Fibroblast of skin of scalp (primary cell): Measurements from ENCODE around the gene FHL5. TPM values are rescaled to one million over a fixed set of nuclear protein-coding genes. Genes with fewer than 3 reads are reported as not detected.
A peak's percentile ranks its signal among the peaks of the same experiment; 100 is the strongest.
"Not testable (repeated sequence)": the region's sequence is repeated elsewhere in the genome, so short reads cannot be mapped to it uniquely, and the experiment has no call there.

Source experiments
- DNase-seq: peaks from one replicate; pipeline ENCODE4 v3.0.0-alpha.2; 2013
- polyA plus RNA-seq, 2 experiments: library from polyadenylated mRNA; unstranded; fragments of 120-200 nt; gene quantifications; one replicate each; pipeline ENCODE4 v1.2.1, GENCODE V29; 2013; ENCODE audit not compliant: insufficient read length in 2 of 2

Gene FHL5
- not detected for polyA plus RNA-seq (2013, experiment 1 of 2; ENCODE audit: insufficient read length)
- not detected for polyA plus RNA-seq (2013, experiment 2 of 2; ENCODE audit: insufficient read length)

GRCh38 chr6:96562886-96563285 lies at the start of gene FHL5:
Gene FHL5, plus strand, starts transcription at chr6:96563128. Its CDS starts 40,486 bp downstream, at chr6:96603614.
- DNase-seq: no peak

- DNase-seq: peak; percentile 12
These were observed 42.5 kb upstream of the FHL5 start for GRCh38 chr6:96520171-96521115.

GRCh38 chr6:96521306-96521643 lies 41.7 kb upstream of the FHL5 start:
- DNase-seq: no peak

- DNase-seq: peak; percentile 94
These were observed 41.1 kb upstream of the FHL5 start, which contains the start of gene UFL1 for GRCh38 chr6:96521644-96522464. Gene UFL1, plus strand, starts transcription at chr6:96521806. Its CDS starts 68 bp downstream, at chr6:96521874.

- DNase-seq: peak; percentile 1
These were observed 40.4 kb upstream of the FHL5 start for GRCh38 chr6:96522465-96523009.

GRCh38 chr6:96528193-96528592 lies 34.7 kb upstream of the FHL5 start:
- no peak for DNase-seq

GRCh38 chr6:96532399-96532798 lies 30.5 kb upstream of the FHL5 start:
- no peak for DNase-seq

- DNase-seq: no peak
These were observed 25.2 kb upstream of the FHL5 start for GRCh38 chr6:96537726-96538125.

GRCh38 chr6:96542702-96543101 lies 20.2 kb upstream of the FHL5 start:
- DNase-seq: peak; percentile 19

GRCh38 chr6:96545882-96546281 lies 17.0 kb upstream of the FHL5 start:
- DNase-seq: no peak

GRCh38 chr6:96547654-96548053 lies 15.3 kb upstream of the FHL5 start:
- DNase-seq: no peak

- no peak for DNase-seq
These were observed 8.4 kb upstream of the FHL5 start for GRCh38 chr6:96554558-96554957.

- not testable (repeated sequence) for DNase-seq
These were observed 3.2 kb upstream of the FHL5 start for GRCh38 chr6:96559740-96560139.

GRCh38 chr6:96563853-96564252 lies 925 bp downstream of the FHL5 start:
- no peak for DNase-seq

- DNase-seq: no peak
These were observed 7.1 kb downstream of the FHL5 start for GRCh38 chr6:96570053-96570452.

GRCh38 chr6:96571551-96571950 lies 8.6 kb downstream of the FHL5 start:
- no peak for DNase-seq

GRCh38 chr6:96575359-96575758 lies 12.4 kb downstream of the FHL5 start:
- DNase-seq: no peak

- no peak for DNase-seq
These were observed 13.3 kb downstream of the FHL5 start for GRCh38 chr6:96576221-96576620.

GRCh38 chr6:96582021-96582420 lies 19.1 kb downstream of the FHL5 start:
- DNase-seq: no peak

- no peak for DNase-seq
These were observed 19.5 kb downstream of the FHL5 start for GRCh38 chr6:96582436-96582835.

GRCh38 chr6:96604420-96604819 lies 41.5 kb downstream of the FHL5 start:
- DNase-seq: no peak

GRCh38 chr6:96608074-96608473 lies 45.1 kb downstream of the FHL5 start:
- DNase-seq: no peak

- no peak for DNase-seq
These were observed 47.1 kb downstream of the FHL5 start for GRCh38 chr6:96610019-96610418.
